ENCODE data around the gene XRRA1.

The XRRA1 gene

GRCh38 chr11:74809801-74810200 lies 139.1 kb downstream of the XRRA1 start:
- Histone ChIP-seq H3K36me3 (ENCODE audit: insufficient read depth, low read length) (peaks cover 17% of the 10 kb centered on the region; the same call in 1 of the 2 replicates), H3K4me2 (ENCODE audit: low read depth, low read length, poor library complexity, severe bottlenecking) (no peak overlapping the region), H2AFZ (ENCODE audit: low read length) (no peak overlapping the region), H3K9me2 (replicated peaks; ENCODE audit: low read depth, low read length) (no peaks in the 10 kb centered on the region), H3K4me1 (ENCODE audit: insufficient read depth, low read length, poor library complexity, severe bottlenecking) (no peaks in the 10 kb centered on the region), H3K79me2 (ENCODE audit: insufficient read depth, low read length) (peaks cover 18% of the 10 kb centered on the region; the same call in 1 of the 2 replicates), H3K4me3 (ENCODE audit: low read length, poor library complexity, severe bottlenecking) (no peak overlapping the region), H3F3A (ENCODE audit: low read depth) (no peaks in the 10 kb centered on the region), H4K20me1 (ENCODE audit: insufficient read depth, low read length, poor library complexity, severe bottlenecking) (no peaks in the 10 kb centered on the region), H3K9me3 (ENCODE audit: insufficient read depth, low read depth, low read length) (no peaks in the 10 kb centered on the region), H3K27me3 (ENCODE audit: insufficient read depth, low read length, poor library complexity, severe bottlenecking) (no peaks in the 10 kb centered on the region), H3K9ac (ENCODE audit: low read depth, low read length, poor library complexity, severe bottlenecking) (no peak overlapping the region)
- TF ChIP-seq, protein P1, sequence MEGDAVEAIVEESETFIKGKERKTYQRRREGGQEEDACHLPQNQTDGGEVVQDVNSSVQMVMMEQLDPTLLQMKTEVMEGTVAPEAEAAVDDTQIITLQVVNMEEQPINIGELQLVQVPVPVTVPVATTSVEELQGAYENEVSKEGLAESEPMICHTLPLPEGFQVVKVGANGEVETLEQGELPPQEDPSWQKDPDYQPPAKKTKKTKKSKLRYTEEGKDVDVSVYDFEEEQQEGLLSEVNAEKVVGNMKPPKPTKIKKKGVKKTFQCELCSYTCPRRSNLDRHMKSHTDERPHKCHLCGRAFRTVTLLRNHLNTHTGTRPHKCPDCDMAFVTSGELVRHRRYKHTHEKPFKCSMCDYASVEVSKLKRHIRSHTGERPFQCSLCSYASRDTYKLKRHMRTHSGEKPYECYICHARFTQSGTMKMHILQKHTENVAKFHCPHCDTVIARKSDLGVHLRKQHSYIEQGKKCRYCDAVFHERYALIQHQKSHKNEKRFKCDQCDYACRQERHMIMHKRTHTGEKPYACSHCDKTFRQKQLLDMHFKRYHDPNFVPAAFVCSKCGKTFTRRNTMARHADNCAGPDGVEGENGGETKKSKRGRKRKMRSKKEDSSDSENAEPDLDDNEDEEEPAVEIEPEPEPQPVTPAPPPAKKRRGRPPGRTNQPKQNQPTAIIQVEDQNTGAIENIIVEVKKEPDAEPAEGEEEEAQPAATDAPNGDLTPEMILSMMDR (conservative IDR thresholded peaks at IDR 0.05; ENCODE audit: low read length): no peak
- no peak for TF ChIP-seq EZH2phosphoT487 (IDR thresholded peaks at IDR 0.05; ENCODE audit: borderline replicate concordance)

DNA sequence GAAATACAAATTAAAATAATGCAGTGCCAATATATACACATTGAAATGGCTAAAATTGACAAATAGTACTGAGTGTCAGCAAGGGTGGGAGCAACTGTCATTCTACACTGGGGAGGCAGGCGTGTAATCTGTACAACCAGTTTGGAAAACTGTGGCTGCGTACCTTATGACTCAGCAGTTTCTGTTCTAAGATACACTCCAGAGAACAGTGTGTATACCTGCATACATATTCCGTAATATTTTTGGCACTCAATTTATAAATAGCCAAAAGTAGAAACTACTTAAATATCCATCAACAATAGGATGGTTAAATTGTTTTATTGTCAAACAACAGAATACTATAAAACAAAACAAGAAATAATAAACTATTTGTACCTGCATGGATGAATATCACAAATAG lies 142.6 kb downstream of the XRRA1 start:
- Histone ChIP-seq H3K9me3 (ENCODE audit: insufficient read depth, low read depth, low read length) (no peaks in the 10 kb centered on the region), H2AFZ (ENCODE audit: low read length) (no peak overlapping the region), H3K4me1 (ENCODE audit: insufficient read depth, low read length, poor library complexity, severe bottlenecking) (no peaks in the 10 kb centered on the region), H3K9me2 (replicated peaks; ENCODE audit: low read depth, low read length) (no peaks in the 10 kb centered on the region), H3K27me3 (ENCODE audit: insufficient read depth, low read length, poor library complexity, severe bottlenecking) (no peaks in the 10 kb centered on the region), H3F3A (ENCODE audit: low read depth) (no peaks in the 10 kb centered on the region), H3K36me3 (ENCODE audit: insufficient read depth, low read length) (peaks cover 12% of the 10 kb centered on the region; the same call in 1 of the 2 replicates), H4K20me1 (ENCODE audit: insufficient read depth, low read length, poor library complexity, severe bottlenecking) (no peaks in the 10 kb centered on the region), H3K79me2 (ENCODE audit: insufficient read depth, low read length) (peaks cover 26% of the 10 kb centered on the region; the same call in 1 of the 2 replicates), H3K4me2 (ENCODE audit: low read depth, low read length, poor library complexity, severe bottlenecking) (no peak overlapping the region), H3K4me3 (ENCODE audit: low read length, poor library complexity, severe bottlenecking) (no peak overlapping the region), H3K9ac (ENCODE audit: low read depth, low read length, poor library complexity, severe bottlenecking) (no peak overlapping the region)
- no peak for TF ChIP-seq EZH2phosphoT487 (IDR thresholded peaks at IDR 0.05; ENCODE audit: borderline replicate concordance)
- TF ChIP-seq, protein P1 (conservative IDR thresholded peaks at IDR 0.05; ENCODE audit: low read length): no peak

- Histone ChIP-seq H3F3A (ENCODE audit: low read depth) (no peaks in the 10 kb centered on the region), H3K9me2 (replicated peaks; ENCODE audit: low read depth, low read length) (no peaks in the 10 kb centered on the region), H3K4me2 (ENCODE audit: low read depth, low read length, poor library complexity, severe bottlenecking) (no peak overlapping the region), H3K36me3 (ENCODE audit: insufficient read depth, low read length) (peaks cover 46% of the 10 kb centered on the region), H4K20me1 (ENCODE audit: insufficient read depth, low read length, poor library complexity, severe bottlenecking) (no peaks in the 10 kb centered on the region), H3K4me1 (ENCODE audit: insufficient read depth, low read length, poor library complexity, severe bottlenecking) (no peaks in the 10 kb centered on the region), H3K9ac (ENCODE audit: low read depth, low read length, poor library complexity, severe bottlenecking) (no peak overlapping the region), H3K79me2 (ENCODE audit: insufficient read depth, low read length) (peaks cover 16% of the 10 kb centered on the region; the same call in 1 of the 2 replicates), H2AFZ (ENCODE audit: low read length) (no peak overlapping the region), H3K9me3 (ENCODE audit: insufficient read depth, low read depth, low read length) (peaks cover 13% of the 10 kb centered on the region; the same call in 1 of the 2 replicates), H3K4me3 (ENCODE audit: low read length, poor library complexity, severe bottlenecking) (no peak overlapping the region), H3K27me3 (ENCODE audit: insufficient read depth, low read length, poor library complexity, severe bottlenecking) (no peaks in the 10 kb centered on the region)
- TF ChIP-seq, protein P1 (conservative IDR thresholded peaks at IDR 0.05; ENCODE audit: low read length): no peak
- TF ChIP-seq EZH2phosphoT487 (IDR thresholded peaks at IDR 0.05; ENCODE audit: borderline replicate concordance): no peak
Measured at GRCh38 chr11:74791333-74792100, 157.4 kb downstream of the XRRA1 start.
